ENCODE results near the gene CACHD1.

CACHD1 gene

GRCh38 chr1:64523413-64524337 is 53.7 kb downstream of the CACHD1 start:
- DNase-seq (ENCODE audit: low read depth) = no peak

GRCh38 chr1:64524614-64525013 is 54.7 kb downstream of the CACHD1 start:
- DNase-seq (ENCODE audit: low read depth) = no peak

DNA sequence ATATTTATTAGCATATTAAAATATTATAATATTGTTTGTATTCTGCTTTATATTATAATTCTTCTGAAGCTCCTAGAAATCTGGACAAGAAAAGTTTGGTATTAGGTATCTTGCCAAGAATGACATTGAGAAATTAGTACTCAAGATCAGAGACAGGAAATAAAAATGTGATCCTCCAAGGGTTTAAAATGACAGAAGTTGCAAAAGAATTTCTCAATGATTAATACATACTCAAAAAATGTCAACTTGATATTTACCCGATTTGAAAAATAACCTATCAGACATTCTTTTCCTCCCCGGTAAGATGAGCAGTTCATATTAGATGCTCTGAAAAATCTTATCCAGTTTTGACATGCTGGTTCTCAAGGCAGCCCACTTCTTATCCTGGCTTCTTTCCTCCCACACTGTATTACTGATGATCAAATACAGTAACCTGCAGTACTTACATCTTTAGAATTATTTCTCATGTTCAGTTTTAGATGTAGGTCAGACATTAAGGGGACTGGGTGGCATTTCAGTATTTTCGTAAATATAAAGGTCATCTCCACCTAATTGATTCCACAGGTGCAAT is 55.3 kb downstream of the CACHD1 start:
- no peak for DNase-seq (ENCODE audit: low read depth)

DNA sequence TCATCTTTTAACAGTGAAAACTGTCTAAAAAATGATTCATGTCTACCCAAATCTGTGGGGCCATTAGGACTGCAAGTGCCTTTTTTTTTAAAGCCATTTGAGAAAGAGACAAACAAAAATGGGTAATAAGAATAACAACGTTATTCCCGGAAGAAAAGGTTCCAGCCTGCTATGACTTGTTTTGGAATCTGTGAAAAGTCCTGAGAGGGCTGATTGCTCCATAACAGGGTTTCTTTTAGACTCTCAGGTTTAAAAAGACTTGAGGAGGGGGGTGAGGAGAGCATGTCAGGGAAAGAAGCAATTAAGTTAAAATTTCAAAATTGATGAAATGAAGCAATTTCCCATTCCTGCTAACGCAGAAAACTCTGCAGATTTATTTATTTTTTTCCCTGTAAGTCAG is 56.4 kb downstream of the CACHD1 start:
- DNase-seq (ENCODE audit: low read depth) = no peak

DNA sequence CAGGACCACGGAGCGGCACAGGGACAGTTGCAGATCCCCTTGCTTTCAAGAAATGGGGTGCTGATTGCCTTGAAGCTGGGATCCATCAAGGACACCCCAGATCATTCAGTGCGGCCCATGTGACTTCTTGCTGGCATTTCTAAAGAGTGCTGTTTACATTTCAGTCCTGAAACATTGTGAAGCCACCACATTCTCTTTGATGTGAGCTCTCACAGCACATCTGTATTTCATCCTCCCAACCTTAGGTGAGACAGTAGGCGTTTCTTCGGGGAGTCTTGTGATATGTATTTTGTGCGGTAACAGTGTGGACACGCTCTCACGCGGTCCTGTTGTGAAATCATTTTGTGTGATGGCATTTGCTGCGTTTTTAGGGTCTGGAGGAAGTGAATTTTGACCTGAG is 57.2 kb downstream of the CACHD1 start:
- DNase-seq (ENCODE audit: low read depth) = no peak

GRCh38 chr1:64527786-64528185 is 57.9 kb downstream of the CACHD1 start:
- no peak for DNase-seq (ENCODE audit: low read depth)

DNA sequence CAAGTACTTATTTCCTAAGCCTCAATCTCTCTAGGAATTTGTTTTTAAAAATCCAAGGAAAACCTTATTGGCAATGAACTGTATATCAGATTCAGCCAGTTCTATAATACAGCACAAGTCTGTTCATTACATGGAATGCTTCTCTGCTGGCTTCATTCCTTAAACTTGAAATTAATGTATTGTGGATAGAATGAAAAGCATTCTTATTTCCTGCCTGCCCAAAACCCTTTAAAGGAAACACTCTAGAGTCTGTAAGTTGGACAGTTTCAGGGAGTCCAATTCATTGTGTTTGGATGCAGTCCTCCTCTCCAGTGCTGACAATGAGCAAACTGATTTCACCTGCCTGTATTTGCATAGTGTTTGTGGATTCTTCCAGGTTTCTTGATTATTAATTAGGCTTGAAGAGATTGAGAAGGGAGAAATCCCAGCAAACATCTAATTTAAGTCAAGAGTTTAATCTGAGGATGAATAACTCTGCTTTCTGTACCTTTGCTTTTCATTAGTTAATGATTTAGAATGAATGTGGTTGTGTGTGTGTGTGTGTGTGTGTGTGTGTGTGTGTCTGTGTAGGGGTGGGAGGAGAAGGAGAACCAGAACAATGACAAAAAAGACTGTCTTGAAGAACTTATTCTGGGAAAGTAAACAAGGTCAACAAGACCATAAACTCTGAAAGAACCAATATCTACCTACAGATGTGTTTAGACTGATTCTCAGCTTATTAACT is 61.2 kb downstream of the CACHD1 start:
- DNase-seq (ENCODE audit: low read depth) = no peak

DNA sequence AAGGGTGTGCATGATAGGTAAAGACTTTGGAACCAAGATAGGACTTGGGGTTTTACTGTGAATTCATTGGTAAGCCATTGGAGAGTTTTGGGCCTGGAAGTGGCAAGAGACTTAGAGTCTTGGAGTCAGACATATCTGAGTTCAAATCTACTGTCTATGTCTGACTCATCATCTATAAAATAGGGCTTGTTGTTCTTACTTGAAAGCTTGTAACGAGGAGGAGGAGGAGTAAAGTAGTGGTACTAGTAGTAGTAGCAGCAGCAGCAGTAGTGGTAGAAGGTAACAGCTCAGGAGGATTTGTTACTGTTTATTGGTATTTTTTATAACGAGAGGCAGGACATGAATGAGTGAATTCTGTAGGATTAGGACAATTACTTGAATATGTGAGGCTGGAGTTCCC is 62.7 kb downstream of the CACHD1 start:
- DNase-seq (ENCODE audit: low read depth) = no peak

GRCh38 chr1:64535938-64536835 is 66.3 kb downstream of the CACHD1 start:
- no peak for DNase-seq (ENCODE audit: low read depth)

DNA sequence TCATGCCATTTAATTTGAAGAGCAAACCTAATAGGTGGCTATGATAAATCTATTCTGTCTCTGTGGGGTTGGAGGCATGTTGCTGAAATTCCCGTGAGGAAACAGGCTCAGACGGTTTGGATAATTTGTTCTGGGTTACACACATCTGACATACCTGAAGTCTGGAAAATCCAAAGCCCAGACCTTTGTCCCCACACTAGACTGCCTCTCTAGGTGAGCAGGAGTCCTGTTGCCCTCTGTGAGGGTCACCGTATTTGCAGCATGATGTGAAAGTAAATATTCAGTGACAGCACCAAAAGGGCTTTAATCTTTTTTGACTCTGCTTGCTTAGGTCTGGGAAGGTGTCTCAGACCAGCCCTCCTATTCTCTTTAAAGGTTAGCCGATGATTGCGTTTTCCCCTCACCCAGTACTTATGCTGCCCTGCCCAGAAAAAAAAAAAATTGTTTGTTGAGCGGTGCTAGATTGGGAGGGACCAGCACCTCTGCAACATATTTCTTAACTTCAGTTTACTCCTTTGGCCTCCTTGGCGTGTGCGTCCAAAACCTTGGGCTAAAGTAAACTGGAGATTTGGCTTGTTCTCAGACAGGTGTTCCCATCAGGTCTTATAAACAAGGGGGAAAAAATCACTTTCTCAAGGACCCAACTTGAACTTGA is 67.0 kb downstream of the CACHD1 start:
- DNase-seq (ENCODE audit: low read depth) = no peak

GRCh38 chr1:64537942-64538341 is 68.0 kb downstream of the CACHD1 start:
- no peak for DNase-seq (ENCODE audit: low read depth)

DNA sequence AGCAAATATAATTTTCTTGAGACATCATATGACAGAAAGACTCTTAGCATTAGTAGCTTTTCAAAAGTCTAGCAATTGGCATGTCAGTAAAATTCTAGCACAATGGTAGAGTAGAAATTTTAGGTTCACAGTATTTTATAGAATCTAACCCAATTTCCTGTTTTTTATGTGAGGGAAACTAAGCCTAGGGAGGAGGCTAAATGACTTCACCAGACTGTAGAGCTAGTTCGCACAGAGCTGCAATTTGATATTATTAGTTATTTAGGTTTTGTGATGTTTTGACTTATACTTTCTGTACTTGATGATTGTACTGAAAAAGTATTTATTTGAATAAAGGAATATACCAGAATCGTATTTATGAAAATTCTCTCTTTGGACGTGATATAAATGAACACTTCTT is 68.5 kb downstream of the CACHD1 start:
- DNase-seq (ENCODE audit: low read depth) = no peak

- no peak for DNase-seq (ENCODE audit: low read depth)
Measured at GRCh38 chr1:64539289-64539688, 69.4 kb downstream of the CACHD1 start.

- DNase-seq (ENCODE audit: low read depth) = no peak
Measured at GRCh38 chr1:64539781-64540218, 69.9 kb downstream of the CACHD1 start.

GRCh38 chr1:64540265-64540791 is 70.4 kb downstream of the CACHD1 start:
- no peak for DNase-seq (ENCODE audit: low read depth)

DNA sequence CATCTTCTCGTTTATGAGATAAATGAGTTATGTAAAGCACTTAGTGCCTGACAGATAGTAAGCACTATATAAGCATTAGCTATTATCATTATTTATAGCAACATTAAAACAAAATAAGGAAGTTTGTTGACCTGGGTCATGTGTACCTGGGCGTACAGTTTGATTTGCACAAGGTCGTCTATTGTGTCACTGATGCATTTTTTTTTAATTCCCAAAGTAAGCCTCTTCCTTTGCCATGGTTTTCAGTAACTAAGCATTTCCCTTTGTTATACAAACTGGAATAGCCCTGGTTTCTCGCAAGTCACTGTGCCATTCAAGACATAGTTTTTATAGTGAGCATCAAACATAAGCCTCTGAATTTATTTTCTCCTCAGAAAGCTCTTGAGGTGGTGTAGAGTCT is 72.2 kb downstream of the CACHD1 start:
- no peak for DNase-seq (ENCODE audit: low read depth)

GRCh38 chr1:64543831-64544230 is 73.9 kb downstream of the CACHD1 start:
- DNase-seq (ENCODE audit: low read depth) = no peak

GRCh38 chr1:64545118-64545843 is 75.4 kb downstream of the CACHD1 start:
- no peak for DNase-seq (ENCODE audit: low read depth)

DNA sequence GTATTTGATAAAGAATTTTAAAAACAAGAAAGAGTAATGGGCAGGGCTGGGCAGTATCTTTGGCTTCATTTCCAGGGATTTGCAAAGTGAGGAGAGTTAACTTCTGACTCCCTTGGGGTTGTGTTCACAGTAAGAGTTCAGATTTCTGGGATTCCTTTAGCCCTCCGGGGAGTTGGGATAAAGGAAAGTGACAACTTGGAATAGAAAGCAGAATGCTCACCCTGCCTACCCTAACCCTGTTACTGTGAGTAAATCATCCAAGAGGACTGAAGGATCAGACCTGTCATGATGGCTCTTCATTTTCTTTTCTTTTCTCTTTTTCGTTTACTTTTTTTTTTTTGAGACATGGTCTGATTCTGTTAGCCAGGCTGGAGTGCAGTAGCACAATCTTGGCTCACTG is 76.1 kb downstream of the CACHD1 start:
- no peak for DNase-seq (ENCODE audit: low read depth)

GRCh38 chr1:64549464-64550239 is 79.7 kb downstream of the CACHD1 start:
- DNase-seq (ENCODE audit: low read depth) = no peak

All from stimulated activated CD8-positive, alpha-beta memory T cell treated with anti-CD3 and anti-CD28 coated beads, Interleukin-12 subunit alpha, Interleukin-12 subunit beta, amount 100 ng/mL, for 4 hours (primary cell).